HepG2 (cell line): ENCODE data around the gene BMP8A. TPM values are rescaled to one million over a fixed set of nuclear protein-coding genes. Genes with fewer than 3 reads are reported as not detected.
A peak's percentile ranks its signal among the peaks of the same experiment; 100 is the strongest.
"Not testable (repeated sequence)": the region's sequence is repeated elsewhere in the genome, so short reads cannot be mapped to it uniquely, and the experiment has no call there.

Experiments used
- ATAC-seq: fragments of 200-7000 bp; cut with Tn5 transposase; 3 replicates; pipeline ENCODE4 v1.9.1; 2020; ENCODE audit warnings: mild to moderate bottlenecking, moderate library complexity
- BruUV-seq: library from RNA; stranded (reverse); fragments of 400-500 nt; replicated peaks from 2 replicates; lab custom pipeline; 2021; lab: Mats Ljungman, UMichigan
- CTCF ChIA-PET: fragments of 300-600 bp; formaldehyde crosslinking; extraction: SDS; loops from one replicate; lab custom pipeline; 2021; ENCODE audit warnings: low total read pairs, inconsistent platforms, low intra/inter-chr PET ratio; lab: Yijun Ruan, JAX
- POLR2A ChIA-PET: fragments of 350-600 bp; sonication (Branson Sonifier 250); formaldehyde crosslinking; loops from one replicate; lab custom pipeline; 2020; ENCODE audit warnings: antibody characterized with exemption, inconsistent platforms; lab: Yijun Ruan, JAX
- DNase-seq: peaks from one replicate; pipeline ENCODE4 v3.0.0-alpha.2; 2015; ENCODE audit warnings: low spot score
- FAIRE-seq: peaks from 3 replicates; lab custom pipeline; 2011; peaks lifted over from hg19 to GRCh38; lab: Jason Lieb, UNC
- H2AFZ ChIP-seq: one replicate; pipeline ENCODE4 v1.6.1; 2011; ENCODE audit warnings: low read length, inconsistent platforms
- H3K27ac ChIP-seq: fragments of 300-600 bp; 3 replicates; pipeline ENCODE4 v1.8.0; 2011; ENCODE audit warnings: mixed run types, mild to moderate bottlenecking, mixed read lengths, low read length, inconsistent platforms; ENCODE audit not compliant: insufficient read depth; ENCODE audit errors: extremely low read length
- H3K27me3 ChIP-seq, 2 experiments: fragments of 200-600 bp in 1 of 2; 2 replicates in 1 of 2; 3 replicates in 1 of 2; pipeline versions ENCODE4 v1.6.0 to v1.8.0; 2011; ENCODE audit warnings: low read length in 2 of 2, mild to moderate bottlenecking in 2 of 2, moderate library complexity in 2 of 2, inconsistent platforms in 1 of 2; ENCODE audit not compliant: insufficient read depth in 2 of 2, control insufficient read depth in 1 of 2
- H3K36me3 ChIP-seq, 2 experiments: fragments of 200-600 bp in 1 of 2; replicated peaks in 1 of 2; 2 replicates in 1 of 2; 3 replicates in 1 of 2; pipeline versions ENCODE4 v1.5.1 to v1.8.0; 2011; ENCODE audit warnings: low read length in 2 of 2, inconsistent platforms in 1 of 2; ENCODE audit not compliant: insufficient read depth in 2 of 2, control insufficient read depth in 1 of 2
- H3K4me1 ChIP-seq: 2 replicates; pipeline ENCODE4 v1.5.1; 2012; ENCODE audit warnings: low read length, inconsistent platforms; ENCODE audit not compliant: insufficient read depth
- H3K4me2 ChIP-seq: 2 replicates; pipeline ENCODE4 v1.6.0; 2011; ENCODE audit warnings: low read depth, low read length, inconsistent platforms
- H3K4me3 ChIP-seq, 3 experiments: fragments of 200-600 bp in 1 of 3; sonication (generic), shearing (Covaris generic) in 1 of 3; replicated peaks in 1 of 3; 2 replicates each; pipeline ENCODE4 v1.5.1; 2011 to 2016; ENCODE audit warnings: low read length in 3 of 3, inconsistent platforms in 2 of 3, low read depth in 2 of 3, mild to moderate bottlenecking in 2 of 3, control low read depth in 1 of 3, mixed read lengths in 1 of 3; ENCODE audit not compliant: insufficient read depth in 1 of 3
- H3K79me2 ChIP-seq: one replicate; pipeline ENCODE4 v1.6.1; 2011; ENCODE audit warnings: low read length, inconsistent platforms; ENCODE audit not compliant: insufficient read depth
- H3K9ac ChIP-seq: 2 replicates; pipeline ENCODE4 v1.6.0; 2011; ENCODE audit warnings: mild to moderate bottlenecking, low read depth, low read length, inconsistent platforms; ENCODE audit not compliant: insufficient read depth
- H3K9me3 ChIP-seq: 2 replicates; pipeline ENCODE4 v1.5.1; 2012; ENCODE audit warnings: mild to moderate bottlenecking, low read length
- H4K20me1 ChIP-seq: 2 replicates; pipeline ENCODE4 v1.6.0; 2011; ENCODE audit warnings: inconsistent platforms, mild to moderate bottlenecking, low read length, moderate library complexity; ENCODE audit not compliant: insufficient read depth
- HNF4A ChIP-seq: sonication (generic); formaldehyde crosslinking; IDR thresholded peaks from 2 replicates; pipeline ENCODE4 v1.4.0; 2020; ENCODE audit warnings: missing genetic modification reagents
- PAXIP1 ChIP-seq: sonication (generic); formaldehyde crosslinking; conservative IDR thresholded peaks from 2 replicates; pipeline ENCODE4 v1.4.0; 2020; ENCODE audit warnings: mild to moderate bottlenecking, missing genetic modification reagents, moderate library complexity
- ZNF777 ChIP-seq: sonication (generic); formaldehyde crosslinking; IDR thresholded peaks from 2 replicates; pipeline ENCODE4 v1.4.0; 2020; ENCODE audit warnings: missing genetic modification reagents
- whole genome bisulfite sequencing: methylation state at CpG from one replicate; pipeline ENCODE4 v1.1.6; 2017; ENCODE audit warnings: low lambda C conversion rate; 5-methylcytosine and 5-hydroxymethylcytosine counted together
- in situ Hi-C: cut with HindIII; loops from 2 replicates; pipeline ENCODE4 v1.10.0; 2017; ENCODE audit warnings: low pct_unique_long_range_greater_than_20kb; ENCODE audit not compliant: extremely low pct_ligation_motif_present
- intact Hi-C: fragments of 100-400 bp; cut with micrococcal nuclease; formaldehyde crosslinking; loops from one replicate; pipeline ENCODE4 v1.10.0; 2022; ENCODE audit not compliant: unreplicated experiment
- polyA plus RNA-seq, 8 experiments: library from polyadenylated mRNA; depleted of rRNA in 3 of 8; stranded (reverse) in 7 of 8; unstranded in 1 of 8; fragments of >200 nt; fragmentation: Illumina TruSeq in 4 of 8; extraction: Trizol in 4 of 8; gene quantifications; 2 replicates each; pipeline versions ENCODE4 v1.2.1 to v1.2.3, GENCODE V29; 2011 to 2016; ENCODE audit warnings: low read depth in 4 of 8, missing spikeins in 1 of 8, mixed read lengths in 1 of 8; ENCODE audit not compliant: insufficient read depth in 1 of 8
- total RNA-seq, 5 experiments: library from RNA; depleted of rRNA; stranded (reverse); fragments of >200 nt; fragmentation: Illumina TruSeq; extraction: Trizol; gene quantifications; 2 replicates each; pipeline ENCODE4 v1.2.3, GENCODE V29; 2016; ENCODE audit warnings: low read depth in 1 of 5

The BMP8A gene
- total and polyA plus RNA-seq, 2 of the 13 experiments (the other 11 are each of a cell fraction or from before 2014, with no cell fraction given): 0.05 TPM; not detected in 1

DNA sequence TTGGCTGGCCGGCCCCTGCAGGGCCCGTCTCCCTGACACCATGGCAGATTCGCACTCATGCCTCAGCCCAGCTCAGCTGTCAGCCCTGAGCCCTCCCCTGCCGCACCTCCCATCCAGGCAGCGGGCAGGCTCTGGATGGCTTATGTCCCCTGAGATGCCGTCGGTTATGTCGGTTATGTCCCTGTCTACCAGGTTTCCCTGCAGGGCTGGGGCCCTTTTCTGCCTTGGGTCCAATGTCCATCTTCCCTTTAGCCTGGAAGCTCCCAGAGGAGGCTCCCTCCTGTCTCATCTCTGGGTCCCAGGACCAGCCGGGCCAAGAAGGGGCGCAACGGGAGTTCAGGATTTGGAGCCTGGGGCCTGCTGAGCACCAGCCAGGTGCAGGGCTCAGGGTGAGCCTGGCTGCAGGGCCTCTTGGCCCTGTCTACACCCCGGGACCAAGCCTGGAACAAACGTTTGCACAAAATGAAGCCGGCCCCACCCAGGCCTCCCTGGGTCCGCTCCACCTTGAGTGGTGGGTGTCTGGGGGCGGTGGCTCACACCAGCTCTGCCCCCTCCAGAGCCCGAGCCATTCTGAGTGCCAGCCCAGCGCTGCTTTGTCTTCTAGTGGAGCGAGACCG lies 19.2 kb downstream of the BMP8A start:
- intact Hi-C loops, H3K9me3 ChIP-seq, H3K79me2 ChIP-seq, H3K36me3 ChIP-seq, H3K9ac ChIP-seq, POLR2A ChIA-PET, H2AFZ ChIP-seq, BruUV-seq, H3K27me3 ChIP-seq, H4K20me1 ChIP-seq, H3K27ac ChIP-seq, in situ Hi-C loops, CTCF ChIA-PET: not testable (repeated sequence)
- H3K4me1 ChIP-seq: peaks cover 48% of the 10 kb centered on the region
- FAIRE-seq (peak; percentile 47), DNase-seq (peak; percentile 19), ATAC-seq (peak; percentile 42)
- peak overlapping the region in 1 of 3 experiments; percentile 10; a peak in 1 of 6 replicates for H3K4me3 ChIP-seq
- whole genome bisulfite sequencing: 10% methylated on average over 9 of the region's 20 CpGs
- peak overlapping the region; percentile 43 for H3K4me2 ChIP-seq
- peak; percentile 71 for TF ChIP-seq HNF4A (CRISPR knock-in tag)
- peak; percentile 96 for TF ChIP-seq ZNF777 (CRISPR knock-in tag)
- 0 out of 2 replicates have a peak, but pooled peaks have one; percentile 33 for TF ChIP-seq PAXIP1

- H3K4me2 ChIP-seq, H3K9me3 ChIP-seq, H3K4me3 ChIP-seq, H2AFZ ChIP-seq, ATAC-seq, H3K27me3 ChIP-seq, BruUV-seq, H3K27ac ChIP-seq, DNase-seq, POLR2A ChIA-PET, H4K20me1 ChIP-seq, H3K9ac ChIP-seq, intact Hi-C loops, H3K36me3 ChIP-seq, H3K79me2 ChIP-seq, FAIRE-seq, CTCF ChIA-PET, in situ Hi-C loops: not testable (repeated sequence)
- H3K4me1 ChIP-seq: peaks cover 40% of the 10 kb centered on the region
- no CpG with 5 or more reads among the region's 13 CpGs for WGBS
Measured at GRCh38 chr1:39511477-39511876, 20.0 kb downstream of the BMP8A start.

GRCh38 chr1:39512234-39512847 lies 20.9 kb downstream of the BMP8A start:
- H3K9ac ChIP-seq, POLR2A ChIA-PET, intact Hi-C loops, H2AFZ ChIP-seq, H4K20me1 ChIP-seq, BruUV-seq, H3K79me2 ChIP-seq, H3K4me2 ChIP-seq, H3K36me3 ChIP-seq, FAIRE-seq, DNase-seq, CTCF ChIA-PET, H3K9me3 ChIP-seq, H3K4me3 ChIP-seq, H3K27me3 ChIP-seq, H3K27ac ChIP-seq, in situ Hi-C loops: not testable (repeated sequence)
- WGBS: 63% methylated on average over 5 of the region's 25 CpGs
- peak; percentile 44 for ATAC-seq
- peaks cover 32% of the 10 kb centered on the region for H3K4me1 ChIP-seq
